Erythroblast (primary cell): Measurements from ENCODE around the gene COL6A6.

ENCODE experiments used
- GATA1 ChIP-seq: IDR thresholded peaks from 2 replicates; pipeline ENCODE4 v1.6.1; 2011; ENCODE audit warnings: low read depth, mild to moderate bottlenecking, control low read depth, low read length, moderate library complexity
- POLR2A ChIP-seq: IDR thresholded peaks from 2 replicates; pipeline ENCODE4 v1.6.1; 2011; ENCODE audit warnings: mild to moderate bottlenecking, low read length

- no peak for TF ChIP-seq POLR2A
- no peak for TF ChIP-seq GATA1
Measured at GRCh38 chr3:130529486-130530215, 12.7 kb downstream of the COL6A6 start.
